Gastroesophageal sphincter (tissue), 3 donors: ENCODE data around the gene PXMP2.

Source experiments
- POLR2A ChIP-seq, 2 donors: fragments of 450-650 bp; IDR thresholded peaks; one replicate each; pipeline ENCODE4 v1.6.1; 2017; ENCODE audit warnings: antibody characterized with exemption in 2 of 2, mild to moderate bottlenecking in 2 of 2, moderate library complexity in 1 of 2
- POLR2AphosphoS5 ChIP-seq: sonication (generic); formaldehyde crosslinking; IDR thresholded peaks from one replicate; pipeline ENCODE4 v1.6.1; 2017; ENCODE audit warnings: antibody characterized with exemption
- TF ChIP-seq, protein P1 (sequence below), 4 experiments: fragments of 200-600 bp in 2 of 4; fragments of 450-650 bp in 2 of 4; sonication (generic) in 1 of 4; IDR thresholded peaks; one replicate each; pipeline ENCODE4 v1.5.1; 2017 to 2019; ENCODE audit warnings: antibody characterized with exemption in 4 of 4, mild to moderate bottlenecking in 2 of 4, moderate library complexity in 2 of 4

GRCh38 chr12:132707241-132707640 is 19.9 kb downstream of the PXMP2 start:
- no peak for TF ChIP-seq POLR2A (IDR thresholded peaks at IDR 0.05)
- TF ChIP-seq POLR2AphosphoS5, result no peak
- TF ChIP-seq, protein P1, sequence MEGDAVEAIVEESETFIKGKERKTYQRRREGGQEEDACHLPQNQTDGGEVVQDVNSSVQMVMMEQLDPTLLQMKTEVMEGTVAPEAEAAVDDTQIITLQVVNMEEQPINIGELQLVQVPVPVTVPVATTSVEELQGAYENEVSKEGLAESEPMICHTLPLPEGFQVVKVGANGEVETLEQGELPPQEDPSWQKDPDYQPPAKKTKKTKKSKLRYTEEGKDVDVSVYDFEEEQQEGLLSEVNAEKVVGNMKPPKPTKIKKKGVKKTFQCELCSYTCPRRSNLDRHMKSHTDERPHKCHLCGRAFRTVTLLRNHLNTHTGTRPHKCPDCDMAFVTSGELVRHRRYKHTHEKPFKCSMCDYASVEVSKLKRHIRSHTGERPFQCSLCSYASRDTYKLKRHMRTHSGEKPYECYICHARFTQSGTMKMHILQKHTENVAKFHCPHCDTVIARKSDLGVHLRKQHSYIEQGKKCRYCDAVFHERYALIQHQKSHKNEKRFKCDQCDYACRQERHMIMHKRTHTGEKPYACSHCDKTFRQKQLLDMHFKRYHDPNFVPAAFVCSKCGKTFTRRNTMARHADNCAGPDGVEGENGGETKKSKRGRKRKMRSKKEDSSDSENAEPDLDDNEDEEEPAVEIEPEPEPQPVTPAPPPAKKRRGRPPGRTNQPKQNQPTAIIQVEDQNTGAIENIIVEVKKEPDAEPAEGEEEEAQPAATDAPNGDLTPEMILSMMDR (IDR thresholded peaks at IDR 0.05), result no peak
